MM.1S (cell line): ENCODE data around the gene RASSF1.
A peak's percentile ranks its signal among the peaks of the same experiment; 100 is the strongest.
"Not testable (repeated sequence)": the region's sequence is repeated elsewhere in the genome, so short reads cannot be mapped to it uniquely, and the experiment has no call there.

ENCODE experiments used
- DNase-seq: peaks from one replicate; pipeline ENCODE4 v3.0.0-alpha.2; 2015
- H2AFZ ChIP-seq: fragments of 300-600 bp; sonication (generic); 2 replicates; pipeline ENCODE4 v1.6.0; 2016; ENCODE audit warnings: antibody characterized with exemption, low read length
- H3F3A ChIP-seq: fragments of 300-600 bp; sonication (generic); 2 replicates; pipeline ENCODE4 v1.6.1; 2016; ENCODE audit warnings: mild to moderate bottlenecking, antibody characterized with exemption, low read length, moderate library complexity, mixed read lengths; ENCODE audit not compliant: insufficient read depth
- H3K27ac ChIP-seq: fragments of 300-600 bp; sonication (generic); 2 replicates; pipeline ENCODE4 v1.5.1; 2016; ENCODE audit warnings: mild to moderate bottlenecking, low read length
- H3K27me3 ChIP-seq: fragments of 300-600 bp; sonication (generic); replicated peaks from 2 replicates; pipeline ENCODE4 v1.6.0; 2016; ENCODE audit warnings: low read length; ENCODE audit not compliant: insufficient read depth
- H3K36me3 ChIP-seq: fragments of 300-600 bp; sonication (generic); replicated peaks from 2 replicates; pipeline ENCODE4 v1.6.1; 2016; ENCODE audit warnings: mild to moderate bottlenecking, low read length, mixed read lengths; ENCODE audit not compliant: insufficient read depth
- H3K4me1 ChIP-seq: fragments of 300-600 bp; sonication (generic); 2 replicates; pipeline ENCODE4 v1.6.1; 2016; ENCODE audit warnings: low read length, mixed read lengths
- H3K4me2 ChIP-seq: fragments of 300-600 bp; sonication (generic); 2 replicates; pipeline ENCODE4 v1.6.0; 2016; ENCODE audit warnings: low read depth, low read length
- H3K4me3 ChIP-seq: fragments of 300-600 bp; sonication (generic); 2 replicates; pipeline ENCODE4 v1.5.1; 2016; ENCODE audit warnings: low read length, mixed read lengths
- H3K79me2 ChIP-seq: fragments of 300-600 bp; sonication (generic); 2 replicates; pipeline ENCODE4 v1.6.1; 2016; ENCODE audit warnings: mixed run types, low read length, mixed read lengths
- H3K9ac ChIP-seq: fragments of 300-600 bp; sonication (generic); 2 replicates; pipeline ENCODE4 v1.6.1; 2016; ENCODE audit warnings: low read length, mixed read lengths
- H3K9me2 ChIP-seq: fragments of 300-600 bp; sonication (generic); replicated peaks from 2 replicates; pipeline ENCODE4 v1.6.1; 2016; ENCODE audit warnings: mild to moderate bottlenecking, low read length, mixed read lengths; ENCODE audit not compliant: insufficient read depth
- H3K9me3 ChIP-seq: fragments of 300-600 bp; sonication (generic); replicated peaks from 2 replicates; pipeline ENCODE4 v1.6.1; 2016; ENCODE audit warnings: mild to moderate bottlenecking, low read length, mixed read lengths; ENCODE audit not compliant: insufficient read depth
- H4K20me1 ChIP-seq: fragments of 300-600 bp; sonication (generic); 2 replicates; pipeline ENCODE4 v1.6.1; 2016; ENCODE audit warnings: mild to moderate bottlenecking, low read length, moderate library complexity, mixed read lengths; ENCODE audit not compliant: insufficient read depth
- CTCF ChIP-seq: fragments of 300-600 bp; sonication (generic); IDR thresholded peaks from 2 replicates; pipeline ENCODE4 v1.5.1; 2016; ENCODE audit warnings: antibody characterized with exemption, low read length, mixed read lengths
- EZH2 ChIP-seq: fragments of 300-600 bp; sonication (generic); optimal IDR thresholded peaks from 2 replicates; pipeline ENCODE3; 2017; ENCODE audit warnings: low read depth, mild to moderate bottlenecking, antibody characterized with exemption, low read length, mixed read lengths
- EZH2phosphoT487 ChIP-seq: fragments of 300-600 bp; sonication (generic); IDR thresholded peaks from 2 replicates; pipeline ENCODE4 v1.6.1; 2018; ENCODE audit warnings: antibody characterized with exemption, low read length

RASSF1 gene

GRCh38 chr3:50316657-50317242, 23.9 kb downstream of the RASSF1 start:
- Histone ChIP-seq H3F3A (no peaks in the 10 kb centered on the region), H3K4me2 (no peak overlapping the region), H3K4me1 (0 out of 2 replicates have a peak, but pooled peaks cover 8% of the 10 kb centered on the region), H3K4me3 (no peak overlapping the region), H3K27me3 (no peaks in the 10 kb centered on the region), H3K9ac (no peak overlapping the region), H3K79me2 (peaks cover 12% of the 10 kb centered on the region; the same call in 1 of the 2 replicates), H4K20me1 (no peaks in the 10 kb centered on the region), H3K9me3 (no peaks in the 10 kb centered on the region), H3K9me2 (no peaks in the 10 kb centered on the region), H3K27ac (0 out of 2 replicates have a peak overlapping the region, but pooled peaks have one; percentile 7), H2AFZ (no peak overlapping the region), H3K36me3 (no peaks in the 10 kb centered on the region)
- no peak for TF ChIP-seq EZH2phosphoT487
- no peak for TF ChIP-seq CTCF
- no peak for TF ChIP-seq EZH2
- DNase-seq: no peak

GRCh38 chr3:50314816-50315215, 25.8 kb downstream of the RASSF1 start:
- Histone ChIP-seq H3K27ac (no peak overlapping the region), H3K4me1 (0 out of 2 replicates have a peak, but pooled peaks cover 5% of the 10 kb centered on the region), H4K20me1 (no peaks in the 10 kb centered on the region), H3K79me2 (peaks cover 4% of the 10 kb centered on the region; the same call in 1 of the 2 replicates), H3K36me3 (no peaks in the 10 kb centered on the region), H3K4me2 (no peak overlapping the region), H3K4me3 (no peak overlapping the region), H3F3A (no peaks in the 10 kb centered on the region), H2AFZ (no peak overlapping the region), H3K9ac (no peak overlapping the region), H3K27me3 (no peaks in the 10 kb centered on the region), H3K9me3 (no peaks in the 10 kb centered on the region), H3K9me2 (no peaks in the 10 kb centered on the region)
- DNase-seq: no peak
- TF ChIP-seq EZH2phosphoT487: no peak
- no peak for TF ChIP-seq EZH2
- TF ChIP-seq CTCF: no peak

GRCh38 chr3:50314342-50314741, 26.3 kb downstream of the RASSF1 start:
- TF ChIP-seq EZH2: no peak
- no peak for TF ChIP-seq CTCF
- TF ChIP-seq EZH2phosphoT487: no peak
- no peaks in the 10 kb centered on the region for H3K9me2 ChIP-seq
- no peak overlapping the region for H3K9ac ChIP-seq
- no peak overlapping the region for H3K4me3 ChIP-seq
- H4K20me1 ChIP-seq: no peaks in the 10 kb centered on the region
- H3K4me1 ChIP-seq: 0 out of 2 replicates have a peak, but pooled peaks cover 5% of the 10 kb centered on the region
- no peaks in the 10 kb centered on the region for H3K9me3 ChIP-seq
- no peak overlapping the region for H2AFZ ChIP-seq
- H3F3A ChIP-seq: 0 out of 2 replicates have a peak, but pooled peaks cover 3% of the 10 kb centered on the region
- H3K4me2 ChIP-seq: no peak overlapping the region
- no peaks in the 10 kb centered on the region for H3K36me3 ChIP-seq
- no peak for DNase-seq
- no peaks in the 10 kb centered on the region for H3K27me3 ChIP-seq
- no peak overlapping the region for H3K27ac ChIP-seq
- H3K79me2 ChIP-seq: no peaks in the 10 kb centered on the region

- not testable (repeated sequence) for H3K4me1 ChIP-seq, H3K9ac ChIP-seq, H3K36me3 ChIP-seq, H3K27ac ChIP-seq, H3K9me3 ChIP-seq, H3K4me3 ChIP-seq, H3K4me2 ChIP-seq, H3K27me3 ChIP-seq, H3F3A ChIP-seq, DNase-seq, H3K9me2 ChIP-seq, H4K20me1 ChIP-seq, H3K79me2 ChIP-seq, H2AFZ ChIP-seq
Measured at GRCh38 chr3:50312041-50312440, 28.6 kb downstream of the RASSF1 start.
